Measurements from ENCODE around the gene RAI1.
"Not testable (repeated sequence)": the region's sequence is repeated elsewhere in the genome, so short reads cannot be mapped to it uniquely, and the experiment has no call there.

- not testable (repeated sequence) for TF ChIP-seq HDGF (IDR thresholded peaks at IDR 0.05; ENCODE audit: borderline replicate concordance); LEF1 (IDR thresholded peaks at IDR 0.05; ENCODE audit: borderline replicate concordance); NFRKB (IDR thresholded peaks at IDR 0.05); FOXK2 (IDR thresholded peaks at IDR 0.05)
Measured at GRCh38 chr17:17632690-17633089, 48.6 kb upstream of the RAI1 start.

All from HEK293T (cell line).